Activated CD4-positive, alpha-beta T cell treated with anti-CD3 and anti-CD28 coated beads, Interleukin-2, amount 50 U/mL, for 48 hours (primary cell): Measurements from ENCODE around the gene KAT7.

Experiments used
- DNase-seq, 2 experiments: peaks; one replicate each; pipeline ENCODE4 v3.0.0-alpha.2; 2020

The KAT7 gene

DNA sequence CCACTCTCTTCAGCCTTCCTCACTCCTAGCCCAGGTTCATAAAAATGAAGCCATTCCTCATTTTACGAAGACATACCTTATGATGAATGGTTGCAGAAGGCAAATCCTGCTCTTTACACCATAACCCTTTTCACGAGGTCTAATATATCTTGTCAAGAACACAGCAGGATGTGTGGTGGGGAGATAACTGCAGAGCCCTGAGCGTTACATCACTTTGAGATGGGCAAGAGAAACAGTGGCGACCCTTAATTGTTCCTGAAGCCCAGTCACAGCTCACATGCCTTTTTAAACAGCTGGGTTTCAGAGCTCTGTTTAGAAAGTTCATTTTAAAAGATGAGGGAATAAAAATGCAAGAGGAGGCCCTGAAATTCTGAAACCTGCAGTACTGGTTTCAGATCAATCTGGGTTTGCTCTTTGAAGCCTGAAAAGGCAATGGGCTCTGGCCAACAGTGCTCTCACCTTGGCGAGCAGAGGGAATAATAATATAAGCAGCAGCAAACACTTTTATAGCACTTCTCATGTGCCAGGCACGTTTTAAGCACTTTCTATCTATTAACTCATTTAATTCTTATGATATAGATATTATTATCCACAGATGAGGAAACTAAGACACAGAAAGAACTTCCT, 27.4 kb upstream of the KAT7 start:
- no peak for DNase-seq

DNA sequence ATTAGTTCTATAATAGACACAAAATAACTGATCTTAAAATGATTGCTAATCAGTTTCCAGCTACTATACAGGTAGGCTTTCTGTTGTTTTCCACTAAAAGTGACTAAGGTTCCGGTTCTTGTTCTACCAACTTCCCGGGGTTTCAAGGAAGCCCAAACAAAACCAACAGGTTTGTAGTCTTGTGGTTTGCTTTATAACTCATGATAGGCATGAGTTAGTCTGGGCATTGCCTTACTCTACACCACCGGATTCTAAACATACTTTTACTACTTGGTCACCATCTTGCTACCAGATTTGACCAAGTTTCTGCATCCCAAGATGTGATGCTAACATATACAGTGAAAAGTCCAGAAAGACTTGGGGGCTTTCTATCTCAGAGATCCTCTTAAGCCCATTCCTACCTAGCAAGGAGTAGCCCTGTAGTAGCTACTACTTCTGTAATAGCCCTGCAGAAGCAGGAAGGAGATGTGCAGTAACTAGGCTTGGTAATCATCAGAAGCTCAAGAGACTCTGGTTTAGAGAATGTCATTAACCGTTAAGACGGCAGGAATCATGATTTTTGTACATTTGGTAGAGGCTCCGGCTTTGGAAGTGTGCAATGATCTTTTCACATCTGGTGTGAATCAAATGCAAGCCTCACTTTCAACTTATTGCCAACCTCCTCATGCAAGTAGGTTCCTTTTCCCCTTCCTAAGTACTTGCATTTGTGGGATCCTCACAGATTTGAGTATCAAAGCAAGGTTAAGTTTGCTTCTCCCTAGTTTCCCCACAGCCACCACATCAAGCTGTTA, 26.1 kb upstream of the KAT7 start:
- DNase-seq, result no peak

DNA sequence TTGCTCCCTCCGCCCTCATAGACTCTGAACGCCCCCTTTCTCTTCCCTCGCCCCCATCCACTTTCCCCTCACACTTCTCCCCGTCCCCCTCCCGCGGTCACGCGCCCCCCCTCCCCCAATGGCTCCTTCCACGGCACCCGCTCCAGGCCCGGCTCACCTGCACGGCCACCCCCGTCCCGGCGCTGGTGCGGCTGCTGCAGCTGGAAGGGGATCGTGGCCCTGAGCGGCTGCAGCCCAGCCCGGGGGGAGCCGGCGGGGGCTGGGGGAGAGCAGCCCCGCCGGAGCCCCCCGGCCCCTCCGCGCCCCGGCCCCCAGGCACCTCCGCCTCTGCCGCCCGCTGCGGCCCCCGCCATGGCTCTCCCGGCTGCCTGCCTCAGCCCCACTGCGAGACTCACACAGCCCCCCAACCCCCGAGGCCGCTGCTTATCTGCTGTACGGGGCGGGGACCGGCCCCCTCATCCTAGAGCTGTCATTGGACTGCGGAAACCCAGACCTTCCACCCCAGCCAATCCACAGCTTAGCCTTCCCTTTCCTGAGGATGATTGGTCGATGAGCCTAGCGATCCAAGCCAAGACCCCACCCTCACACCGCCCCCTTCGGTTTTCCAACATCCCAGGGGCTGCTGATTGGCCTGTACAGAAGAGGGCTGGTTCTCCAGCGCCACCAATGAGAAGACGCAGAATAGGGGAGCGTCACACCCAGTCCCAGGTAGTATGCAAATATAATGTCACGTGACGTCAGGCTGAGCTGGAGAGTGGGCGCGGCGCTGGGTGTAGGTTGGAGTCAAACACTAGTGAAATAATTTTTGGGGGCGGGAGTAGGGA, 24.5 kb upstream of the KAT7 start, which contains the start of gene FAM117A:
Gene FAM117A, minus strand, starts transcription at position 397 of the 824 bp plus-strand sequence. Its CDS starts 44 bp downstream, at position 353.
- peak; percentile 96 to 97 for DNase-seq

DNA sequence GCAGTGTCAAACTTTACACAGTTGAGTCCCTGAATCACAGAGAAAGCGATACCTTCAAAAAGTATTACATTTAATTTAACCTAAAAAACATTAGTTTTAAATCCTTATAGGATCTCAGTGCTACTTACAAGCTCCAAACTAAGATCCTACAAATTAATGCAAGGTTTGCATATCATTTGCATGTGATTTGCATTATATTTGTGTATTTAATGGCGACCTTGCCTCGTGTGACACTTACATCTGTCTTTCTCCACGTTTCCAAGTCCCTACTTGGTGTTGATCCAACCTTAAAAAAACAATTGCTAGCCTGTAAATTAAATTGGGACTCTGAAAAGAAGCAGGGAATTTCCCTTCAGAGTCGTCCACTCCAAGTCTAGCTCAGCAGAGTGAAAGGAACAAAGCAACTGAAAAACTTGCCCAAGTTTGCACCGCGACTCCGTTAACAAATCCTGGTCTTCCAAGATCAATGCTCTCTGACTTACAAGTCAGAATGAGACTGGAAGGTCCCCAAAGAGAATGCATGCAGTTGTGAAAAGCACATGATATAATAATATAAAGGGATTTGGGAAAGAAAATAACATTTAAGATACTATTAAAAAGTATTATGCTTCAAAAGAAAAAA, 23.8 kb upstream of the KAT7 start:
- DNase-seq, result no peak

DNA sequence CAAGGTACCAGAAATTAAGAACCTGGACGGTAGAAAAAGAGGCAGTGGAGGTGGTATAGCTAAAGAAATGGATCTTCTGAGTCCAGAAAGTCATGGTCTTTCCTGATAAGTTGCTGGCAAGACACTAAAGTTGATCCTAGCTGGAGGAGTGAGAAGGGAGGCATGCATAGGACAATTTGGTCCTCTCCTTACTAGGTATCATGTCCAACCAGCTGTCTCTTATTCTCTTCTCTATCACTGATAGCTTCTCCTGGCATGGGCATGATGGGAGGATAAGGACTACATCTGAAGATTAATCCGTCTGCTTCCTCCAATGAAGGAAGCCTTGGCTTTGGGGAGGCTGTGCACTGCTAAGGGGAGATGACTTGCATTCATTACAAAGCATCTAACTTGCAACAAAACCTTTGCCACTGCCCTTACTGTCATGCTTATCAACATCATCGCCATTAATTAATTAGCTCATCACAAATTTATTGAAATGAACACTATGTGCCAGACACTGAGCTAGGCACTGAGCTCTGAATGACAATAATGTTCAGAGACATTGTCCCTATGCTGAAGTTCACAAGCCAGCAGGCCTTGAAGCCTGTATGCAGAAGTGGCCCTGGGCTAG, 21.5 kb upstream of the KAT7 start:
- DNase-seq, result no peak

DNA sequence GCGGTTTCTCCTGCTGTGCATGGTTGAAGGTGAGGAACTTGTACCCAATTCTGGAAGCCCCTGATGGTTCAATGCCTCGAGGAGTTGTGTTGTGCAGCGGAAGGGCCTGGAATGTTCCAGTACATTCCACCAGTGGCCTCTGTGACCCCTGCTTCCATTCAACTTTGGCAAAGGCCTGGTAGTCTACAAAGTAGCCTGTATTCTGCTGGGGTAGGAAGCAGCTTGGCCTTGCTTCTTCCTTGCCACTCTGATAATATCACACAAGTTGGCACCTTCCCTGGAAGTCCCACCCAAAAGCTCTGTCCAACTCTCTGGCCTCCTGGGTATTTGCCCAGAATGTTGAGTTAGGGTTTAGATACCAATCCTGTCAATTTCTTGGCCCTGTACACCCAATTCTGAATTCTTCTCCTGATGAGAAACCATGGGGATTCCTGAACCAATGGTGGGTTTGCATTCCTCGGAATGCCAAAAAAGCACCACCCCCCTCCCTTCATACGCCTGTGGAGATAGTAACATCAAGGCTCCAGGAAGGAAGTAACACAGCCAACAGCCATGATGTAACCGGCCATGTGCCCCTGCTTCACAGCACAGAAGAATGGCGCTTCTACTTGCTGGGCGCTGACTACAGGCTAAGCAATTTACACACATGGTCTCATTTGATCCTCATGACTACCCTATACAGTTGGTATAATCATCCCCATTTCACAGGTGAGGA, 12.8 kb upstream of the KAT7 start:
- no peak for DNase-seq

DNA sequence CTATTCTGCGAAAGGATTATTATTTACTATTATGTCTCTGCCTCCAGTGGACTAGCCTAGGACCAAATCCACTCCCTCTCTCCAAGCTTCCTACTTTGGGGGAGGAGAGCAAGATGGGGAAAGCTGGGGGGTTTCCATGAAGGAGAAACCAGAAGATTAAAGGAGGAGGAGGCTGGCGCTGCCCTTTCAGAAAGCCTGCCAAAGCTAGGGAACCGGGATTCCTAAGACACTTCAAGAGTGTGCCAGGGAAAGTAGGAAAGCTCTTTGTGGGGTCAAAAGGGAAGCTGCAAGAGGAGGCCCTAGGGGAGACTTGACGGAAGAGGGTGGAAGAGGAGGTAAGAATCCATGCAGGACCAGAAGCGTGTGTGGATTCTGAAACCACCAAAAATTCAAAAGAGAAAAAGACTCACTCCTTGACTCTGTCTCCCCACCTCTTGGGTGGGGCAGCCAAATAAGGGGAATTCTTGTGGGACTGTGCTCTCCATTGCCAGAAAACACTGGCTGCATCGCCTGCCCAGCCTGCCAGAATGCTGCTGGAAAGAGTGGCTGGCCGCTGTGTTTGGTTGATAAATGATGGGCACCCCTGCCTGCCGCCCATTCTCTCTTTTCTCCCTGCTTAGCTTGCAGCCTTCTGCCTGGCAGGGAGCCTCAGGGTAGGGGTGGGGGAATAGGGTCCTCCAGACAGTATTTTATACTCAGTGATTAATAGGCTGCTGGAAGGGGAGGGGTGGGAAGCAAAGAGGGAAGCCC, 11.8 kb upstream of the KAT7 start:
- no peak for DNase-seq

DNA sequence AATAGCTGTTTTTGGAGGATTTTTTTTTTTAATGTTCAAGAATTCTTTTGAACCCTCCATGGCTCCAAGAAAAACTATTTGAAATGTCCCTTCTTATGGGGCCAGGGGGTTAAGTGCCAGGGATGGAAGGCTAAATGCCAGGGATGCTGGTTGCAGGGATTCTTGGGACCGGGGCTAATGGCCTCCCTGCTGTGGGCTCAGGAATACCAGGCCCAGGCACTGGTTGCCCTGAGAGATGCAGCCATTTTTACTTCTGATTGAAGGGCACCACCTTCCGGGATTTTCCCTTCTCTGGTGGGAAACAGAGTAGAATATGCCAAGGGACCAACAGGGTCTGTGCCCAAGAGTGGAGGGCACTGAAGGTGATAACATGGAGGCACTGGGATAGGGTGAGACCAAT, 10.9 kb upstream of the KAT7 start:
- no peak for DNase-seq

DNA sequence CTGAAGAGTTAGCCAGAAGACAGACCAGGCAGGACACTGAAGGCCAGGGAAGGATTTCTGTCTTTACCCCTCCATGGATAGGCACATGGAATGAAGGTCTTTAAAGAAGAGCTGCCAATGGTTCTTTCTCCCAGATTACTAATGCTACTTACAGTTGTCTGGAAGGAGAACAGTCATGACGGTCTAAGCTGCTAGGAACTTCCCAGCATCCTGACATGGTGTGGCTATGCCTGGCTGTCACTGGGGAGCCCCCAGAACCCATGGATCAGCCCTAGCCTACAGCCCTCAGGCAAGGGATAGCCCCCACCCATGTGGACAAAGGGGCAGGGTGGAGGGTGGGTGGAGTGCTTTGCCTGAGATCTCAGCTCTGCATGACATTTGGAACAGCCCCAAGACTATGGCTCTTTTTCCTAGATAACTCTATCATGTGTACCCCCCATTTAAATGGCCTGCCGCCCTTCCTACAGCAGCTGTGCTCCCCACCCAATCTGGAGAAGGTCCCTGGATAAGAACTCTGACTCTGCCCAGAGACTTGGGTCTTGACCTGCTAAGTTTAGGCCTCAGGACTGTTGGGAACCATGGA, 9.2 kb upstream of the KAT7 start:
- DNase-seq, result no peak

DNA sequence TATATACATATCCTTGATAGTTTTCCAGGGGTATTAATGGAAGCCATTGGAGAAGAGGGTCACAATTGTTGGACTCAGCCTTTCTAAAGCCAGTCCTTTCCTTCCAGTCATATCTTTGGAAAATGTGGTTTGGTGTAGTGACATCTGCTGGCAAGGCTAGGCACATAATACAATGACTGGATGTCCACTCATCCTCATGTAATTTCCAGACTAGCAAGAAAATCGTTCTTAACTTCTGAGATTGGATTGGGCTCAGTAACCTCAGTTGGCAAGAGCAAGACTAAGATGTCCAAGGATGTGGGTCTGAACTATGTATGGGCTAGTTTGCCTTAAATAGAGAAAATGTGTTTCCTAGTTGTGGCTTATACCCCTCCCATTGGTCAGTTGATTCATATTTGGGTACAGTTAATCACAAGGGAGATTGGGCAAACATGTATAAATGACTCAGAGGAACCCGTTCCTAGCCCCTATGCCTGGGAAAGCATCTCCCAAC, 8.7 kb upstream of the KAT7 start:
- peak in 1 of 2 experiments; percentile 25 for DNase-seq

DNA sequence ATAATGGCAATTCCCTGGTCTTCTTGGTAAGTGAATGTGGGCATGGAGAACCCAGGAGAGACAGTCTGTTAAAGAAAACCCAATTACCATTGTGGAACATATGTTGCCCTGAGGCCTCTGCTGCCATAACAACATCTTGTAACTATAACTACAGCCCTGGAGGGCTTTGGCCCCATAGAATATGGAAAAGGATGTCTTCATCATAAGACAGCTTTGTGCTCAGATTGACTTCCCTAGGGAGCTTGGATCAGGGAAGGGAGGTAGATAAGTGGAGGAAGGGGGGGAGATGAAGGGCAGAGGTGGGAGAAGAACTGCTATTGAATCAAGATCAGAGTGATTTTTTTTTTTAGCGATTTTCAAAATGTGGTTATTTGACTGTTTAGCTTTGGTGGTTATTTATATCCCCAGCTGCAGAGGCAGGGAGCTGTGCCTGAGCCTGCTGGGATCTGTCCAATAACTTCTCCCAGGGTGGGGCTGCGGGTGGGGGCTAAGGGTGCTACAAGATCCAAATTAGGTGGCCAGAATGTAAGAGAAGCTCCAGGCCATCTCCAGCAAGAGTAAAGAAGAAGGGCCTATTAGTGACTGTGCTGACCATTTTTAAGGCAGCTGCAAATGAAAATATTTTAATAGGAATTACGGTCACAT, 5.3 kb upstream of the KAT7 start:
- no peak for DNase-seq

DNA sequence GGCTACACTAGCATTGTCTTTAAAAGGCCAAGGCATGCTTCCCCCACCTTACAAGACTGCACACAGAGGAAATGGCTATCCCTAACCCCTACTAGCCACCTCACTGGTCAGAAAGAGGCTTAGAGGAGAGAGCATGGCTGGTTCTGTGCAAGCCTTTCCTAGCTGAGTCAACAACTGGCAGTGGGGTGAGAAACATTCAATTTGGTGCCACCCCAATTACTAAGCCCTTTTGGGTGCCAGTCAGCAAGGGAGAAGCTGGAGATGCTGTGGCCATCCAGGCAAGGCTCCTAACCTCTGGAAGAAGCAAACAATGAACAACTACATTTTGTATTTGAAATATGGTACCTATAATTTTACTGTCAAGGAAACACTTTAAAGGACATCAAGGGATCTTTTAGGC, 4.7 kb upstream of the KAT7 start:
- DNase-seq, result no peak

DNA sequence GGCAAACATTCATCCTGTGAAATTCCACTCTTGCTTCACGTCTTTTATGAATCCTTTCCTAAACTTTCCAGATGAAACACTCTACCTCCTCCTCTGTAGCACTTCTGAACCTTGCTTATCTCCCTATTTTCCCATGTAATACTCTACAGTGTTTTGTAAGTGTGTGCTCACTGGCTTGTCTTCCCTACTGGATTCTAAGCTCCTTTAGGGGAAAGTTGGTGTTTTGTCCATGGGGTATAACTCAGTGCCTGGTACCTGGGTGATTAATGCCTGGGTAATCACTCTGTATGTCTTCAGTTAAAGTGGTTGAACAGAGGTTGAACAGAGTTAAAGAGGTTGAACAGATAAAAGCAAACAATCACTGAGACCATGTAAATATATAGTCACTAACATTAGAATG, 3.8 kb upstream of the KAT7 start:
- DNase-seq, result no peak

DNA sequence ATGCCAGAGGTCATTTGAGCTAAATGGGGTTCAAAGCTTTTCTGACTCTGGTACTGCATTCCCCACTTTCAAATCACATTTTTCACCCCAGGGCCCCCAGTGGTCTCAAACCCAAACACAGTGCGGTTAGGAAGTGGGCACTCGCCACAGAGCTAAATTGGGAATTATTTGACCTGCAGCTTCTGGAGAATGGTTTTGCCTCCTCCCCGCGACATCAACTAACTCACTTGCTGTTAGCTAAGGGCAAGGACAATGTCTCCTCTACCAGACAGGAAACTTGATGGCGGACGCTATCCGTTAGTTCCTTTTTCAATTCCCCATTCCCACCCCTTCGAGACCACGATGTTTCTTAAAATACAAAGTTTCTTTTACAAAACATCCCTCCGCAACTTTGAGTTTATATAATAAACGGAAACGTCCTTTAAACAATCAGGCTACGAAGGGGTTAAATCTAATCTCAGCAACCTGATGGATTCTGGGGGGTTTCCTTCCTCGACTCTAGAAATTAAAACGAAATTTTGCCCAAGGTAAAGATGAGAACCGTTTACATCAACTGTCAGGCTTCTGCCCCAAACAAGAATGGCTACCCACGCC, 500 bp upstream of the KAT7 start:
- peak; percentile 16 to 28 for DNase-seq

DNA sequence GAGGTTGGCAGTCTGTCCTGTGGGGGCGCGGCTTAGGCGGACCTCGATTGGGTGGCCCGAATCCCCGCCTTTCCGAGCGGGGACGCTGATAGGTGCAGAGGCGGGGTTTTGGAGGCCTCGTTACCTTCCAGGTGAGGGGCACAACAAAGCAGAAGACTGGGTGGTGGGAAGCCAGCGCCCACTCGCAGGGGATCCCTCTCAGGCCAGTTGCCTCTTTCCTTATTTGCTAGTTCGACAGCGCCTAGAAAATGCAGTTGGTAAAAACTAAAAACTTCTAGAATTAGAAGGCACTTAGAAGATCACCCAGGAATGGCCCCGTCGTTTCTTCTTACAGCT, 730 bp downstream of the KAT7 start:
- no peak for DNase-seq

DNA sequence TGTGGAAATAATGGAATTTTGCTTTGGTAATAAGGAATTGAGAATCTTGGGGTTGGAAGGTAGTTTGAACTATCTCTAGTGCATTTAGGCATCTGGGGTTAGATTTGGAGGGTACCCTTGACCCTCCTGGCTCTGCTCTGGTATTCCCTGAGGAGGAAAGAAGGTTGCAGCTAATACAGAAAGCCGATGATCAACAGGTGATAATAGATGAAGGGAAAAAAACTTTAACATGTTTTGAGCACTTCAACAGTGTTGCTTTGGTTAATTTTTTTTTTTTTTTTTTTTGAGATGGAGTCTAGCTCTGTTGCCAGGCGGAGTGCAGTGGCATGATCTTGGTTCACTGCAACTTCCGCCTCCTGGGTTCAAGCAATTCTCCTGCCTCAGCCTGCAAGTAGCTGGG, 4.8 kb downstream of the KAT7 start:
- no peak for DNase-seq

DNA sequence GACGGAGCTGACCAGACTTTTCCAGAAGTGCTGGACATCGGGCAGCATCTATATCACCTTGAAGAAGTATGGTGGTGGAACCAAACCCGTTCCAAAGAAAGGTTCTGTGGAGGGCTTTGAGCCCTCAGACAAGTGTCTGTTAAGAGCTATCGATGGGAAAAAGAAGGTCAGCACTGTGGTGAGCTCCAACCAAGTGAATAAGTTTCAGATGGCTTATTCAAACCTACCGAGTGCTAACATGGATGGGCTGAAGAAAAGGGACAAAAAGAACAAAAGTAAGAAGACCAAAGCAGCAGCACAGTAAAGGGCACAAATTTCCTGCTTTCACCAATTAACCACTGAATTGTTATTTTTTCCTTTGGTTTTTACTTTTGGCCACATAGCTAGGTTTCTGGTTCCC, 6.9 kb downstream of the KAT7 start:
- no peak for DNase-seq

DNA sequence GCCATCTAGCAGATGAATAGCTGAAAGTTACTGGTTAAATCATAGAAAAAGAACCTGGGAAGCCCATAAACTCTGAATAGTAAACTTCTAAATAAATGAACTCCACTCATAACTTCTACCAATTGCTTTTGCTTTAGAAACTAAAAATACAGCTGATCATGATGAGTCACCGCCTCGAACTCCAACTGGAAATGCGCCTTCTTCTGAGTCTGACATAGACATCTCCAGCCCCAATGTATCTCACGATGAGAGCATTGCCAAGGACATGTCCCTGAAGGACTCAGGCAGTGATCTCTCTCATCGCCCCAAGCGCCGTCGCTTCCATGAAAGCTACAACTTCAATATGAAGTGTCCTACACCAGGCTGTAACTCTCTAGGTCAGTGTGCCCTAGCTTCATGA, 9.7 kb downstream of the KAT7 start:
- no peak for DNase-seq

DNA sequence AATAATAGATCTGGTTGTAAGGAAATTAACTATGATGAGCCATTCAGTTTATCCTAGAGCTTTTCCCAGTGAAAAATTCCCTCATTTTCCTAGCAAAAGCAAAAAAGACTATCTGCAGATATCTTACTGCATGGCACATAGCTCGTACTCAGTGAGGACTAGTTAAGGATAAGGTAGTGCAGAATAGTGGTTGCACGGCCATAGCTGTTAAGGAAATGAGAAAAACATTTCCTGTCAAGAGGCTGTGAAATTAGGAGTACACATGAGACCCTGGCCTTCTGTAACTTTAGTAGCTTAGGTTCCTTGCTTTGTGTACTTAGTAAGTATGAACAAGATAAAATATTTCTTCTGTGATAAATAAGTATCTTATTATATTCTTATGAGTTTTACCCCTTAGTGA, 10.3 kb downstream of the KAT7 start:
- no peak for DNase-seq

DNA sequence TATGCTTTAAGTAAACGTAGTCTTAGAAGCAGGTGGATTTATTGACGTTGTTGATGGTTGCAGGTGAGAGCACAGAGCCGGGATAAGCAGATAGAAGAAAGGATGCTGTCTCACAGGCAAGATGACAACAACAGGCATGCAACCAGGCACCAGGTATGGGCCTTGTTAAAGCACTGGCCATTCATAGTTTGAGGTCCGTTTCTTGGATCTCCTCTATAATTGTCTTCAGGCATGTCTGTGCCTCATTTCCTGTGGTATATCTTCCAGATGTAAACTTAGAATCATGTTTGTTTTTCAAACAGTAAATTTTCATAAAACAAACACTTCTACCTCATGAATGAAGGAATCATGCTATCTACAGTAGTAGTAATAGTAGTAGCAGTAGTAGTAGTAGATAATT, 20.6 kb downstream of the KAT7 start:
- no peak for DNase-seq
